Measurements from ENCODE around the gene CD93.

CD93 gene

GRCh38 chr20:23120261-23120660, 34.1 kb upstream of the CD93 start:
- H3K4me3 ChIP-seq (ENCODE audit: low read length): no peak overlapping the region
- no peak for DNase-seq (ENCODE audit: low read depth)
- TF ChIP-seq, protein P1, sequence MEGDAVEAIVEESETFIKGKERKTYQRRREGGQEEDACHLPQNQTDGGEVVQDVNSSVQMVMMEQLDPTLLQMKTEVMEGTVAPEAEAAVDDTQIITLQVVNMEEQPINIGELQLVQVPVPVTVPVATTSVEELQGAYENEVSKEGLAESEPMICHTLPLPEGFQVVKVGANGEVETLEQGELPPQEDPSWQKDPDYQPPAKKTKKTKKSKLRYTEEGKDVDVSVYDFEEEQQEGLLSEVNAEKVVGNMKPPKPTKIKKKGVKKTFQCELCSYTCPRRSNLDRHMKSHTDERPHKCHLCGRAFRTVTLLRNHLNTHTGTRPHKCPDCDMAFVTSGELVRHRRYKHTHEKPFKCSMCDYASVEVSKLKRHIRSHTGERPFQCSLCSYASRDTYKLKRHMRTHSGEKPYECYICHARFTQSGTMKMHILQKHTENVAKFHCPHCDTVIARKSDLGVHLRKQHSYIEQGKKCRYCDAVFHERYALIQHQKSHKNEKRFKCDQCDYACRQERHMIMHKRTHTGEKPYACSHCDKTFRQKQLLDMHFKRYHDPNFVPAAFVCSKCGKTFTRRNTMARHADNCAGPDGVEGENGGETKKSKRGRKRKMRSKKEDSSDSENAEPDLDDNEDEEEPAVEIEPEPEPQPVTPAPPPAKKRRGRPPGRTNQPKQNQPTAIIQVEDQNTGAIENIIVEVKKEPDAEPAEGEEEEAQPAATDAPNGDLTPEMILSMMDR (conservative IDR thresholded peaks at IDR 0.05; ENCODE audit: low read depth, low read length): no peak

DNA sequence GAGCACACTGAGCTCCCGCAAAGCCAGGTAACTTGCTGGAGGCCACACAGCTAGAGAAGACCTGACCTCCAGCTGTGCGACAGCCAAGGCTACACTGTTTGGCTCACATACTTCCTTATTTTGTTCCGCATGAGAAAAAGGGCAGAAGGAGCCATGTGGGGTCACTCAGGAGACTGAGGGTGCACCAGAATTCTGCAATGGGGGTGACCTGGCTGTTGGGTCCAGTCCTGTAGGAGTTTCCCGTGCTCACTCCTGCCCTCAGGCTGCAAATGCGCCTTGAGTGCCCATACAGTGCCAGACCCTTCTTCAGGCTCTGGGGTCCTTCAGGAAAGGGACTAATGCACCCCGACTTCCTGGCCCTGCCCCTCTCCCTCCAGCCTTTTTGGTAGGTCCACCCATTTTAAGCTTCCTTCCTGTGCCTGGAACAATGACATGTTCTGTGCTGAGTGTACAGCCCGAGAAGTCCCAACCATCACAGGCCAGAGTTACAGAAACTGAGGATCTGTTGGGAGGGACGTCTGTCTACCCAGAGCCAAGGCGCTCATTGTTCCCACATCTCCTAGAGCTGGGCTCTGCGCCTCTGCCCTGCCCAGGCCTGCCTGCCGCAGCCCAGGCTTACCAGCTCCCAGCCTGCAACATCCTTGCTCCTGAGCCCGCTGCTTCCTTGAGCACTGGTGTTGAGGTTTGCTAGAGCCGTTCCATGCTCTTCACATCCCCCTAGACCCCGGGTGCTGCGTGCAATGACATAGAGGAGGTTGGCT, 33.5 kb upstream of the CD93 start:
- TF ChIP-seq, protein P1 (conservative IDR thresholded peaks at IDR 0.05; ENCODE audit: low read depth, low read length): no peak
- H3K4me3 ChIP-seq (ENCODE audit: low read length): no peak overlapping the region
- DNase-seq (ENCODE audit: low read depth): no peak

DNA sequence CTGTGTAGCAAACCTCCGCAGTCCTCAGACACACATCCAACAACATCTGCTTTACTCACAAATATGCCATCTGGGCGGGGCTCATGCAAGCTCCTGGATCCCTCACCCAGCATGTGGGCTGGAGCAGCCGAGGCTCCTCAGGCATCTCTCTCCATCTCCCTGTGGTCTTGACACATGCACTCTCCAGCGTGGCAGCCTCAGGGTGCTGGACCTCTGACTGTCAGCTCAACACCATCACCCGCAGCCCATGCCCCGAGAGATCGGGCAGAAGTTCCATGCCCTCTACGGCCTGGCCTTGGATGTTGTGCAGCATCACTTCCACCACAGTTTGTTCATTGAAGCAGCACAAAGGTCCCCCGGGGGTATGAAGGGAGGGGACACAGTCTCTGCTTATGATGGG, 32.6 kb upstream of the CD93 start:
- H3K4me3 ChIP-seq (ENCODE audit: low read length): no peak overlapping the region
- DNase-seq (ENCODE audit: low read depth): no peak
- TF ChIP-seq, protein P1 (conservative IDR thresholded peaks at IDR 0.05; ENCODE audit: low read depth, low read length): no peak

- no peak overlapping the region for H3K4me3 ChIP-seq (ENCODE audit: low read length)
- TF ChIP-seq, protein P1 (conservative IDR thresholded peaks at IDR 0.05; ENCODE audit: low read depth, low read length): no peak
- no peak for DNase-seq (ENCODE audit: low read depth)
These were observed 32.0 kb upstream of the CD93 start for GRCh38 chr20:23118144-23118543.

DNA sequence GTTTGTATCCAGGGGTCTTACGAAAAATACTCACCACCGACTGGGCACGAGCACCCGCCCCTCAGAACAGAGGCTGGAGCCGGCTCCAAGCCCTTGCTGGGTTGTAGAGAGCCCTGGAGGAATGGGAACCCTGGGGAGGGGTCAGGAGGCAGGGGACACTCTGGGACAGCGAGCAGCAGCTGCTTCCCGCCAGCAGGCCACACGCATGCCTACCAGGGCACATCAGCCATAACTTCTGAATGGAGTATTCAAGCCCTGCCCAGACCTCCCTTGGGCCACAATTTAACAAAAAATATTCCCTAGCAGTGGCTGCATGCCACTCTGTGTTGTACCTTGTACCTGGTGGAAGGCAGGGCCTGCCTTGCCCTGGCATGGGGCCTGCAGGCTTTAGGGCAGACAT, 31.6 kb upstream of the CD93 start:
- no peak for DNase-seq (ENCODE audit: low read depth)
- no peak overlapping the region for H3K4me3 ChIP-seq (ENCODE audit: low read length)
- TF ChIP-seq, protein P1 (conservative IDR thresholded peaks at IDR 0.05; ENCODE audit: low read depth, low read length): no peak

GRCh38 chr20:23116311-23117089, 30.4 kb upstream of the CD93 start:
- DNase-seq (ENCODE audit: low read depth): no peak
- TF ChIP-seq, protein P1 (conservative IDR thresholded peaks at IDR 0.05; ENCODE audit: low read depth, low read length): no peak
- no peak overlapping the region for H3K4me3 ChIP-seq (ENCODE audit: low read length)

Measured in retinal pigment epithelial cell (primary cell).